ENCODE measurements around the gene WDR70.

DNA sequence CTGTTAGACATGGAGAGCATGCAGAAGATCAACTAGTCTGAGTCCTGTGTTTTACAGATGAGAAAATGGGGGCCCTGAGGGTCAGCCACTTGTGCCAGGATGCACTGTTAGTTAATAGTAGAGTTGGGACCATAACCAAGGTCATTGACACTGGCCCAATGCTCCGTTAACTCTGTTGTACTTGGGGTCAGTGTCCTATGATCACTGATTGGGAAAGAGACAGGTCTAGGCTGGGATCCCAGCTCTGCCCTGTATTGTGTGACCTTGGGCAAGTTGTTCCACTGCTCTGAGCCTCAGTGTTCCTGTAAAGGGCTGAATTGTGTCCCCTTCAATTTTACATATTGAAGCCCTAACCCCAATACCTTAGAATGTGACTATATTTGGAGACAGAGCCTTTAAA, 390.7 kb downstream of the WDR70 start:
- no peak for TF ChIP-seq POLR2A (IDR thresholded peaks at IDR 0.05)
- TF ChIP-seq, protein P1, sequence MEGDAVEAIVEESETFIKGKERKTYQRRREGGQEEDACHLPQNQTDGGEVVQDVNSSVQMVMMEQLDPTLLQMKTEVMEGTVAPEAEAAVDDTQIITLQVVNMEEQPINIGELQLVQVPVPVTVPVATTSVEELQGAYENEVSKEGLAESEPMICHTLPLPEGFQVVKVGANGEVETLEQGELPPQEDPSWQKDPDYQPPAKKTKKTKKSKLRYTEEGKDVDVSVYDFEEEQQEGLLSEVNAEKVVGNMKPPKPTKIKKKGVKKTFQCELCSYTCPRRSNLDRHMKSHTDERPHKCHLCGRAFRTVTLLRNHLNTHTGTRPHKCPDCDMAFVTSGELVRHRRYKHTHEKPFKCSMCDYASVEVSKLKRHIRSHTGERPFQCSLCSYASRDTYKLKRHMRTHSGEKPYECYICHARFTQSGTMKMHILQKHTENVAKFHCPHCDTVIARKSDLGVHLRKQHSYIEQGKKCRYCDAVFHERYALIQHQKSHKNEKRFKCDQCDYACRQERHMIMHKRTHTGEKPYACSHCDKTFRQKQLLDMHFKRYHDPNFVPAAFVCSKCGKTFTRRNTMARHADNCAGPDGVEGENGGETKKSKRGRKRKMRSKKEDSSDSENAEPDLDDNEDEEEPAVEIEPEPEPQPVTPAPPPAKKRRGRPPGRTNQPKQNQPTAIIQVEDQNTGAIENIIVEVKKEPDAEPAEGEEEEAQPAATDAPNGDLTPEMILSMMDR (IDR thresholded peaks at IDR 0.05), result no peak

Measured in sigmoid colon (tissue), 3 donors.